ENCODE results near the gene SPDYC.

The SPDYC gene

DNA sequence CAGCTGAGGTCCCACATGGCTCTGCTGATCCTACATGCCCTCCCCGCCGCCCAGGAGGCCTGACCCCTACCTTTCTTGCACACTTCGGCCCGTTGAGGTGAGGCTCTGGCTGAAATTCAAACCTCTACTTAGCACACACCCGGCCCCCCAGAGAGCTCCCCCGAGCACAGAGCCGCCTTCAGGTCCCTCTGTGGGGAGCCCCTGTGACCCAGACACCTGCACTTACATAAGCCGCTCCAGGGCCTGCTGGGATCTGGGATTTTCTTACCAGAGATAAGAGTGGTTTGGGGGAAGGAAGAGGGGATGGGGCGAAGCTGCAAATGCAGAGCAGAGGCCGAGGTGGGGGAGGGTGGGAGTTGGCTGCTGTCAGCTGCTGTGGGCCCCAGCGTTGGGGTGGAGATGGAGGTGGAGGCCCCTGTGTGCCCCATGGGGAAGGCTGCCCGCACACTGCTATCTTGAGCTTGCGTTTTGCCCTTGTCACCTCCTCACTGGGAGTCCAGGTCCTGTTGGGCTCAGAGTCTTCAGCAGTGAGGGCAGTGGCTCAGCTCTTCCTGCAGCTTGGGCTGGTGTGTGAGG is 42.3 kb downstream of the SPDYC start:
- DNase-seq (ENCODE audit: low read depth, low spot score), result no peak
- H3K4me3 ChIP-seq (ENCODE audit: low read depth, low read length), result no peak overlapping the region
- POLR2A ChIA-PET, result interaction anchor here (0.8 kb wide), 1 partner anchor 10 kb away, joined by 4 read pairs; no protein-coding TSS in a partner anchor
- CTCF ChIA-PET, result interaction anchor here (0.8 to 2.8 kb wide), 3 partner anchors 8 to 30 kb away, joined by 3 to 13 read pairs (median 5); partner anchors contain the start of gene CAPN1
- no peak for TF ChIP-seq CTCF (IDR thresholded peaks at IDR 0.05; ENCODE audit: insufficient read depth, low read length, missing control alignments)

DNA sequence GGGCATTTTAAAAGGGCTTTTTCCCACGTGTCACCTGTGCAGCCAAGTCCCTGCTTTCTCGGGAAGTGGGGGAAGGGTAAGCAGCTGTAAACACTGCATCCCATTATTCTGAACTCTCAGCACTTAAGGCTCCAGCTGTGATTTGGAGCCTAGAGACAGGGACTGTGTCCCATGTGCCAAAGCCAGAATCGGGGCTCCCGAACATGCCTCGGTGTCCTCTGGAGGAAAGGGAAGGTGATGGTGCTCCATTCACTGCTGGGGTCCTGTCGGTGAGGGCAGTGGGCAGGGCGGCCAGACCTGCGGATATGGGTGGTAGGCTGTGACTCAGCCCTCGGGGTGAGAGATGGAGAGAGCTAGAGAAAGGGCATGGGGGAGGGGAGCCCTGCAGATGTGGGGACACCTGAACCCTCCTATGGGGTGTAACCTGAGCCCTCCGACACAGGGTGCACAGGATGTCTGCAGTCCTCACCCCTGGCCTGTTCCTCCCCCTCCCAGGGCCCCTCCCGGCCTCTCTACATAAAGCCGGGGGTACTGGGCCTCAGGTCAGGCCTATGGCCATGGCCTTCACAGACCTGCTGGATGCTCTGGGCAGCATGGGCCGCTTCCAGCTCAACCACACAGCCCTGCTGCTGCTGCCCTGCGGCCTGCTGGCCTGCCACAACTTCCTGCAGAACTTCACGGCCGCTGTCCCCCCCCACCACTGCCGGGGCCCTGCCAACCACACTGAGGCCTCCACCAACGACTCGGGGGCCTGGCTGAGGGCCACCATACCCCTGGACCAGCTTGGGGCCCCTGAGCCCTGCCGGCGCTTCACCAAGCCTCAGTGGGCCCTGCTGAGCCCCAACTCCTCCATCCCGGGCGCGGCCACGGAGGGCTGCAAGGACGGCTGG is 43.5 kb downstream of the SPDYC start:
- CTCF ChIA-PET, result interaction anchor here (0.8 to 2.8 kb wide), 4 partner anchors 10 to 31 kb away, joined by 3 to 13 read pairs (median 3); no protein-coding TSS in a partner anchor
- DNase-seq (ENCODE audit: low read depth, low spot score), result no peak
- POLR2A ChIA-PET, result interaction anchor here (0.9 kb wide), 1 partner anchor 32 kb away, joined by 3 read pairs; the partner anchor contains the start of gene CAPN1
- no peak for TF ChIP-seq CTCF (IDR thresholded peaks at IDR 0.05; ENCODE audit: insufficient read depth, low read length, missing control alignments)
- H3K4me3 ChIP-seq (ENCODE audit: low read depth, low read length), result no peak overlapping the region

- CTCF ChIA-PET, result interaction anchor here (1.0 to 2.8 kb wide), 5 partner anchors 10 to 32 kb away, joined by 3 to 13 read pairs (median 7); no protein-coding TSS in a partner anchor
- POLR2A ChIA-PET, result no interaction called here
- H3K4me3 ChIP-seq (ENCODE audit: low read depth, low read length), result no peak overlapping the region
- DNase-seq (ENCODE audit: low read depth, low spot score), result no peak
- TF ChIP-seq CTCF (IDR thresholded peaks at IDR 0.05; ENCODE audit: insufficient read depth, low read length, missing control alignments), result no peak
Observed at GRCh38 chr11:65214212-65214845, 44.3 kb downstream of the SPDYC start.

GRCh38 chr11:65215441-65216076 is 45.5 kb downstream of the SPDYC start:
- H3K4me3 ChIP-seq (ENCODE audit: low read depth, low read length), result no peak overlapping the region
- ChIA-PET CTCF (interaction anchor here (1.1 to 1.6 kb wide), 4 partner anchors 10 to 101 kb away, joined by 3 to 10 read pairs (median 5); no protein-coding TSS in a partner anchor), POLR2A (no interaction called here)
- no peak for TF ChIP-seq CTCF (IDR thresholded peaks at IDR 0.05; ENCODE audit: insufficient read depth, low read length, missing control alignments)
- DNase-seq (ENCODE audit: low read depth, low spot score), result no peak

DNA sequence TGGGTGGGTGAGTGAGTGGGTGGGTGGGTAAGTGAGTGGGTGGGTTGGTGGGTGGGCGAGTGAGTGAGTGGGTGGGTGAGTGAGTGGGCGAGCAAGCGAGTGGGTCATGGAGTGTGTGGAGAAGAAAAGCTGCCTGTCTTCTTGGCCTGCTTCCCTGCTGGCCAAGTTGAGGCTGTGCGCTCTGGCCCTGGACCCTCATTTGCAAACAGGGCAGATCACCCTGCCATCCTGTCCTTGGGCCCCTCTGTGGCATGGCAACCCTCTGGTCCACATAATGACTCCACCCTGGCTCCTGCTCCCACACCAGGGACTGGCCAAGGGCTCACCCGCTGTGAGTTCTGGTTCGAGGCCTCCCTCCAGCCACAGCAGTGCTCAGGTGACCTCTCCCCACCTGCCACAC is 46.8 kb downstream of the SPDYC start:
- TF ChIP-seq CTCF (IDR thresholded peaks at IDR 0.05; ENCODE audit: insufficient read depth, low read length, missing control alignments), result no peak
- DNase-seq (ENCODE audit: low read depth, low spot score), result no peak
- CTCF ChIA-PET, result interaction anchor here (0.7 kb wide), 1 partner anchor 12 kb away, joined by 3 read pairs; no protein-coding TSS in a partner anchor
- H3K4me3 ChIP-seq (ENCODE audit: low read depth, low read length), result no peak overlapping the region
- POLR2A ChIA-PET, result no interaction called here

Data from AG04449 (cell line).